Small intestine (tissue), 7 donors: ENCODE data around the gene PPP3CA. TPM values are rescaled to one million over a fixed set of nuclear protein-coding genes. Genes with fewer than 3 reads are reported as not detected.

Experiments
- DNase-seq, 2 donors: peaks; one replicate each; pipeline versions ENCODE4 v3.0.0 to v3.0.0-alpha.2; 2013
- FAIRE-seq: peaks from 2 replicates; lab custom pipeline; 2012; peaks lifted over from hg19 to GRCh38; lab: Jason Lieb, UNC
- H3K27ac ChIP-seq, 3 donors: one replicate each; pipeline ENCODE4 v1.5.1; 2013; ENCODE audit warnings: low read length in 2 of 3, mild to moderate bottlenecking in 2 of 3, control low read depth in 1 of 3, inconsistent platforms in 1 of 3, low read depth in 1 of 3, moderate library complexity in 1 of 3
- H3K27me3 ChIP-seq, 3 donors: one replicate each; pipeline ENCODE4 v1.6.1; 2013; ENCODE audit warnings: low read length in 3 of 3, inconsistent platforms in 1 of 3; ENCODE audit not compliant: control insufficient read depth in 3 of 3, insufficient read depth in 3 of 3
- H3K36me3 ChIP-seq, 3 donors: one replicate each; pipeline ENCODE4 v1.6.1; 2013; ENCODE audit warnings: low read length in 3 of 3, inconsistent platforms in 1 of 3, low read depth in 1 of 3, mild to moderate bottlenecking in 1 of 3, moderate library complexity in 1 of 3; ENCODE audit not compliant: control insufficient read depth in 3 of 3, insufficient read depth in 2 of 3
- H3K4me1 ChIP-seq, 3 donors: one replicate each; pipeline ENCODE4 v1.6.1; 2013; ENCODE audit warnings: low read length in 2 of 3, inconsistent platforms in 1 of 3, low read depth in 1 of 3, mild to moderate bottlenecking in 1 of 3, moderate library complexity in 1 of 3; ENCODE audit not compliant: control insufficient read depth in 3 of 3, insufficient read depth in 2 of 3
- H3K4me3 ChIP-seq, 3 donors: one replicate each; pipeline ENCODE4 v1.5.1; 2013; ENCODE audit warnings: low read length in 3 of 3, control low read depth in 1 of 3, inconsistent platforms in 1 of 3, low read depth in 1 of 3, mild to moderate bottlenecking in 1 of 3, moderate library complexity in 1 of 3
- H3K9me3 ChIP-seq, 2 donors: one replicate each; pipeline ENCODE4 v1.6.1; 2013; ENCODE audit warnings: low read depth in 1 of 2, low read length in 1 of 2; ENCODE audit not compliant: control insufficient read depth in 2 of 2, insufficient read depth in 1 of 2
- WGBS, 3 donors: extraction: QIAGEN DNeasy Blood & Tissue Kit; methylation state at CpG; one replicate each; pipeline ENCODE4 v1.1.7; 2013; 5-methylcytosine and 5-hydroxymethylcytosine counted together
- polyA plus RNA-seq, 4 donors: library from polyadenylated mRNA; stranded (reverse) in 3 of 4; unstranded in 1 of 4; fragments of 200-250 nt in 3 of 4; fragments of 120-200 nt in 1 of 4; gene quantifications; one replicate each; pipeline versions ENCODE4 v1.2.1 to v1.2.3, GENCODE V29; 2013
- donor health status: healthy with polysubstance abuse.
- donor health status: control.
- donor health status: control.
- donor health status: Bipolar disorder and iron deficiency.
- donor health status: healthy.

PPP3CA gene
- polyA plus RNA-seq, 4 donors: 8.9 to 23.8 (median 11.2) TPM

- Histone ChIP-seq H3K4me1 (peaks cover 0 to 5% (median 0%) of the 10 kb centered on the region in 3 donors), H3K27me3 (no peaks in the 10 kb centered on the region), H3K9me3 (no peaks in the 10 kb centered on the region), H3K27ac (no peak overlapping the region), H3K4me3 (no peak overlapping the region), H3K36me3 (no peaks in the 10 kb centered on the region)
- WGBS, 3 donors: 47 to 62% (median 47%) methylated on average over 3 of the region's 3 CpGs
- no peak for DNase-seq
- no peak for FAIRE-seq
Measured at GRCh38 chr4:101222156-101222845, 125.0 kb downstream of the PPP3CA start.

DNA sequence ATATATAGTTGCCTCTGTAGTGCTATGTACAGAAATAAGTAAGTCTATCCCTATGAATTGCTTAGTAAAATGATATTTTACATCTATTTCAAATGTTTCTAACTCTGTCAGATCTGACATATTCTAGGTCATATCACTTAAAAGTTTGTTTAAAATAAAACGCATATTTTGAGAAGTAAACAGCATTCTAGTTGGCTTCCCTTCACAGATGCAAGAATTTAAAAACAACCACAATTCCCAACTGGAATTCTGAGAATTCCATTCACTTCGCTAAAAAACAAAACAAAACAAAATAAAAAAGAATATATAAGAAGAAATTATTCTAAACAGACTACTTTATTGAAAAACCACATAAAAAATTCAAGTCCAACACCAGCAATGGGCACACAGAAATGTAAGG is 126.0 kb downstream of the PPP3CA start:
- no peaks in the 10 kb centered on the region for H3K36me3 ChIP-seq
- DNase-seq (no peak), FAIRE-seq (no peak)
- H3K4me1 ChIP-seq: peaks cover 0 to 5% (median 0%) of the 10 kb centered on the region in 3 donors
- no peaks in the 10 kb centered on the region for H3K27me3 ChIP-seq
- no peak overlapping the region for H3K4me3 ChIP-seq
- 61 to 88% (median 87%) methylated on average over 2 of the region's 2 CpGs for WGBS, 3 donors
- no peak overlapping the region for H3K27ac ChIP-seq
- no peaks in the 10 kb centered on the region for H3K9me3 ChIP-seq

DNA sequence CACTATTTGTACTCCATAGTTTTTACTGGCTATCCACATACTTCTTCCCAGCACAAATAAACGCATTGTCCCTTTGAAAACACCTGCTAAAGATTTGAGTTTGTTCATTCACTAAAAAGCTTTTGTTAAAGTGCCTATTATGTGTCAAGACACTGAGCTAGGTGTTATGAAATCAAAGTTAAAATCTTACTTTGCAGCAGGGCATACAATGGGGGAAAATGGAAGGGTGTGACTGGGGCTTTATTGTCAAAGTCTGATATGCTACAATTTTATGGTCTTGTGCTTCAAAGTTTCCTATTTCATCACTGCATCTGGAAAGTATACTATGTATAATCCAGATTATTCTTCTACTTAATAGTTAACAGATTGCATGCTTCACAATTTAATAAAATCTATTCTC is 128.4 kb downstream of the PPP3CA start:
- FAIRE-seq: no peak
- 16 to 54% (median 28%) methylated on average over 1 of the region's 1 CpG for WGBS, 3 donors

DNA sequence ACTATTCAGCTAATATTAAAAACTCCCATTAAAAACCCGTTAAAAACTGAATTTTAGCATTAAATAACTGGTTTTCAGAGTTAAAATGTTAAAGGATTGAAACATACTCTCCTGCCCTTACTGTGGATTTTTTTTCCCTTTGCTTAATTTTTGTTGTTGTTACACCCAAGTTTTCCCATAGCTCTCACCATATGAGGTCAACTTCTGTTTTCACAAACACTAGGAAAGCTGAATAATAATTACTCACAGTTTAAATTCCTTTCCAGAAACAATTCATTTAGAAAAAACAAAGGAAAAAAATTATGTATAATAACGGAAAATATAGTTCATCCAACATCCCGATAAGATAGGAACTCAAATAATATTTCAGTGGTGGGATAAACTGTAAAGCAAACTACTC is 129.0 kb downstream of the PPP3CA start:
- Histone ChIP-seq H3K9me3 (no peaks in the 10 kb centered on the region), H3K4me3 (no peak overlapping the region), H3K27ac (no peak overlapping the region), H3K4me1 (no peaks in the 10 kb centered on the region), H3K27me3 (no peaks in the 10 kb centered on the region), H3K36me3 (no peaks in the 10 kb centered on the region)
- FAIRE-seq (no peak), DNase-seq (no peak)
- 62 to 79% (median 69%) methylated on average over 3 of the region's 3 CpGs for WGBS, 3 donors

More for the DNA sequence above, 128.4 kb downstream of the PPP3CA start:
- no peaks in the 10 kb centered on the region for H3K36me3 ChIP-seq
- no peaks in the 10 kb centered on the region for H3K9me3 ChIP-seq
- no peak overlapping the region for H3K27ac ChIP-seq
- H3K4me1 ChIP-seq: no peaks in the 10 kb centered on the region
- H3K4me3 ChIP-seq: no peak overlapping the region
- peak; percentile 74 to 75 for DNase-seq
- H3K27me3 ChIP-seq: no peaks in the 10 kb centered on the region

- Histone ChIP-seq H3K36me3 (no peaks in the 10 kb centered on the region), H3K4me1 (no peaks in the 10 kb centered on the region), H3K4me3 (no peak overlapping the region), H3K9me3 (no peaks in the 10 kb centered on the region), H3K27me3 (no peaks in the 10 kb centered on the region), H3K27ac (no peak overlapping the region)
- WGBS, 3 donors: 75 to 86% (median 83%) methylated on average over 7 of the region's 7 CpGs
- DNase-seq (no peak), FAIRE-seq (no peak)
Measured at GRCh38 chr4:101217353-101218031, 129.8 kb downstream of the PPP3CA start.

DNA sequence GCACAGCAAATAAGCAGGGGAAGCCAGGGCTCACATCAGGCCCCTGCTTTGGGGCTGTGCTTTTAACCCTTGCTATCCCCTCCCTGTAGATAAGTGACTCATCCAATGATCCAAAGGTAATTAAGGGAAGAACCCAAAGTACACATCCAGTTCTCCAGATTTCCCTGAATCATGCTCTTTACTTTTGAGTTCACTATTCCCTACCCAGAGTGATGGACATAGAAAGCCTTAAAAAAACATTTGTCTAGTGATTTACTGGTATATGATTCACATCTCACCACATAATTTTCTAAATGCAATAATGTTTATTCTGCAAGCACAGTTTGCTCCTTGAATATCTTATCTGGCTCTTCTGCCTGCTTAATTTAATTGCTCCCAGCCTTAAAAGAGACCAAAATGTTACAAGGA is 136.2 kb downstream of the PPP3CA start:
- Histone ChIP-seq H3K4me1 (peaks cover 0 to 3% (median 0%) of the 10 kb centered on the region in 3 donors), H3K27ac (no peak overlapping the region), H3K27me3 (no peaks in the 10 kb centered on the region), H3K36me3 (no peaks in the 10 kb centered on the region), H3K4me3 (no peak overlapping the region), H3K9me3 (no peaks in the 10 kb centered on the region)
- FAIRE-seq: no peak
- DNase-seq: peak in 1 of 2 donors; percentile 35

- Histone ChIP-seq H3K9me3 (no peaks in the 10 kb centered on the region), H3K4me3 (no peak overlapping the region), H3K36me3 (no peaks in the 10 kb centered on the region), H3K27me3 (no peaks in the 10 kb centered on the region), H3K27ac (no peak overlapping the region), H3K4me1 (peaks cover 0 to 3% (median 0%) of the 10 kb centered on the region in 3 donors)
- 90 to 95% (median 93%) methylated on average over 1 of the region's 1 CpG for WGBS, 3 donors
- DNase-seq (no peak), FAIRE-seq (no peak)
Measured at GRCh38 chr4:101210331-101210730, 137.0 kb downstream of the PPP3CA start.

- 72 to 94% (median 72%) methylated on average over 4 of the region's 4 CpGs for WGBS, 3 donors
- Histone ChIP-seq H3K4me3 (no peak overlapping the region), H3K9me3 (no peaks in the 10 kb centered on the region), H3K36me3 (no peaks in the 10 kb centered on the region), H3K4me1 (peaks cover 0 to 3% (median 0%) of the 10 kb centered on the region in 3 donors), H3K27ac (no peak overlapping the region), H3K27me3 (no peaks in the 10 kb centered on the region)
- FAIRE-seq (no peak), DNase-seq (no peak)
Measured at GRCh38 chr4:101208171-101208570, 139.2 kb downstream of the PPP3CA start.
